GM18519 (cell line): ENCODE results near the gene NAT16.

ENCODE experiments used
- ATAC-seq: cut with Tn5 transposase; IDR thresholded peaks from one replicate; pipeline ENCODE4 v1.9.1; 2021; ENCODE audit warnings: mild to moderate bottlenecking, moderate library complexity; ENCODE audit not compliant: unreplicated experiment, low FRiP score

The NAT16 gene

DNA sequence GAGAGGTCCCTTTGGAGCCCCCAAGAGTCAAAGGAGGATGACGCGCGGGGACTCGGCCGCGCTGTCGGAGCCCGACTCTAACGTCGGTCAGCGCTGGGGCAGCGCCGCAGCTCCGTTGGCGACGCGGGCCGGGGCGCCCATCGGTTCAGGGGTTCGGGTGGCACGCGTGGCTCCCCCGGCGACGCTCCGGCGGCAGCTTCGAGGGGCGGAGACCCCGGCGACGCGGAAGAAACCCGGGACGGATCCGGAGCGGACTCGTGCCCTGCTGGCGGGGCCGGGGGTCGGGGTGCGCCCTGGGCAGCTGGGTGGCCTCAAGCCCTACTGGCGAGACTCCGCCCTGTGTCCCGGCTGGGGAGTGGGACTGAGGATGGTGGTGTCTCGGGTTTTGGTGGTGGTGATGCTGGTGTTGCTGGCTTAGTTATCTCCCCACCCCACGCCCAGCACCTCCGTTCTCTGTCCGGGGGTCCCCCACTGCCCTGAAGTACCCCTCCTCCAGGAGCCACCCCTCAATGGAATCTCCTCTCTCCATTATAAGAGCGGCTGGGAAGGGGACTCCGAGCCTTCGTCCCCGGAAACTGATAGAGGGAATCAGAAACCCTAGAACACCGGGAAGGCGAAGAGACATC lies at the start of gene NAT16:
Gene NAT16, minus strand, starts transcription at position 164 of the 626 bp plus-strand sequence. CDS start 5,486 bp downstream, outside the sequence.
- ATAC-seq = no peak

GRCh38 chr7:101226721-101227120 lies 46.6 kb upstream of the NAT16 start:
- no peak for ATAC-seq

DNA sequence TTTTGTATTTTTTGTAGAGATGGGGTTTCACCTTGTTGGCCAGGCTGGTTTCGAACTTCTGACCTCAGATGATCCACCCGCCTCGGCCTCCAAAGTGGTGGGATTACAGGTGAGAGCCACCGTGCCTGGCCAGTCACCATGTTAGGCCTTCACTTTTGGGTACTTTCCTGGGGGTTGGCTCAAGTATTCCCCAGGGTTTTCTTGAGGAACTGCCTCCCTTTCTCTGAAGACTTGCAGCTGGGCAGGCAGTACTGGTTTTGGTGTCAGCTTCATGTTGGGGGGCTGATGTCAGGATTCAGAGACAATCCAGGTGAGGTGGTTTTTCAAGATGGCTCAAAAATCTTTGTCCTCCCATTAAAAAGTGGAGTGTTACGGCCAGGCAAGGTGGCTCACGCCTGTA lies 45.6 kb upstream of the NAT16 start:
- no peak for ATAC-seq

DNA sequence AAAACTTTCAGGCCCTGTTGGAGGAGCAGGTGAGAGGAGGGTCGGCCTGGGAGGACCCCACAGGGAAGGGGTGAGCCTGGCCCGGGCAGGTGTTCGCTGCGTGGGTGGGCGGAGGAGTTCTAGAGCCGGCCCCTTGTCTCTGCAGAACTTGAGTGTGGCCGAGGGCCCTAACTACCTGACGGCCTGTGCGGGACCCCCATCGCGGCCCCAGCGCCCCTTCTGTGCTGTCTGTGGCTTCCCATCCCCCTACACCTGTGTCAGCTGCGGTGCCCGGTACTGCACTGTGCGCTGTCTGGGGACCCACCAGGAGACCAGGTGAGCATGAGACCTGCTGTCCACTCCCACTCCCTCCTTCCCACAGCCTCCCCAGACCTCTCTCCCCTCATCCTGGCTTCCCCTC lies 43.4 kb upstream of the NAT16 start:
- no peak for ATAC-seq

DNA sequence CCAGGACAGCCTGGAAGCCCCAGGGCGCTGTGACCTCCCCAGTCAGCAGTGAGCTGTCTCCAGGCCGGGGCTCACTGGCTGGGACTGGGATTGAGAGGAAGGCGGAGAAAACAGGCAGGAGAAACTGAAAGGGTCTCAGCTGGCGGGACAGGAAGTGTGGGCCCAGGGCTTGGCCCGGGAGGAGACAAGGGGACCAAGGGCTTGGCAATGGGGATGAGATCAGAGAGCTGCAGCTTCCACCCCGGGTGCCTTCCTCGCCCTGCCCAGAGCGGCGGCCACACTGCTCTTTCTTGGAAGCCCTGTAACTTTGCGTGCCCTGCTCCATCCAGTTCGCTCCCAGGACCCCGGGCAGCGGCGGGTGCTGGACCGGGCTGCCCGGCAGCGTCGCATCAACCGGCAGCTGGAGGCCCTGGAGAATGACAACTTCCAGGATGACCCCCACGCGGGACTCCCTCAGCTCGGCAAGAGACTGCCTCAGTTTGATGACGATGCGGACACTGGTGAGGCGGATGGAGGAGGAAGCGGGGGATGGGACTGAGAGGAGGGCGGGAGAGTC lies 42.3 kb upstream of the NAT16 start:
- no peak for ATAC-seq

GRCh38 chr7:101220295-101220694 lies 40.2 kb upstream of the NAT16 start:
- no peak for ATAC-seq

GRCh38 chr7:101218236-101219125 lies 38.4 kb upstream of the NAT16 start:
- no peak for ATAC-seq

GRCh38 chr7:101217388-101218235 lies 37.5 kb upstream of the NAT16 start, which contains the start of the genes PLOD3 and ZNHIT1:
Gene PLOD3 (minus strand): TSS chr7:101217581. CDS start chr7:101217274, 307 bp downstream.
Gene ZNHIT1 (plus strand): TSS chr7:101218165. CDS start chr7:101218196, 31 bp downstream.
- peak; percentile 57 for ATAC-seq

GRCh38 chr7:101216860-101217387 lies 36.8 kb upstream of the NAT16 start:
- ATAC-seq = peak; percentile 9

- ATAC-seq = no peak
Measured at GRCh38 chr7:101216001-101216859, 36.1 kb upstream of the NAT16 start.

DNA sequence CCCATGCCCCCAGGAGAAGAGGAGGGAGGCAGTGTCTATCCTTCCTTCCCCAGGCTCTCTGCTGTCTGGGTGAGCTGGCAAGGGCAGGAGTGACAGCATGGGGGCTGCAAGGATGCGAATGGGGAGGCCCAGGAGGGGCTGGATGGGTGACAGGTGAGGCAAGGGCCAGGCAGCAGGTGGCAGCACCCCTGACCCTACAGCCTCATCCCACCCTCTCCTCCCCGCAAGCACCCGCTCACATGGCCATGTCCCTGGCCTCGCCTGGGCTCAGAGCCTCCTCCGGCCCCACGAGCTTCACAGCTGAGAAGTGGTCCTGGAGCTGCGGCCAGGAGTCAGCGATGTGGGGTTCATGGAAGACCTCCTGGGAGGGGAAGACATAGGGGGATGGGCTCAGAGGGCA lies 31.9 kb upstream of the NAT16 start:
- no peak for ATAC-seq

GRCh38 chr7:101211501-101211900 lies 31.4 kb upstream of the NAT16 start:
- ATAC-seq = no peak

GRCh38 chr7:101210143-101210542 lies 30.1 kb upstream of the NAT16 start:
- no peak for ATAC-seq

DNA sequence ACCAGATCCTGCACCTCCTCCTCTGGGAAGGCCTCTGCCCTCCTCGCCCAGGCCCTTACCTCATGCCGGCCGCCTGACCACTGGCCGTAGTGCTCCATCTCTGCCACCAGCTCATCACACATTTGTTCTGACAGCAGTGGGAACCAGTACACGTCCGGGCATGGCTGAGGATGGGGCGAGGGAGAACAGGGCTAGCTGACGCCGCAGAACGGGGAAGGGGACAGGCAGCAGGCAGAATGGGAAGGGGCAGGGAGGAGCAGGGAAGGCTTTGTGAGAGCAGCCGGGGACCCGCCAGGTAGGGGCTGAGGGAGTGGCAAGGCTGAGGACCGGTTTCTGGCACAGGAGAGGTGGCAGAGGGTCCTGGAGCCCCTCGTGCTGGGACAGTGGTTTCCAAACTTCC lies 28.7 kb upstream of the NAT16 start:
- no peak for ATAC-seq

GRCh38 chr7:101207459-101207858 lies 27.4 kb upstream of the NAT16 start:
- no peak for ATAC-seq

DNA sequence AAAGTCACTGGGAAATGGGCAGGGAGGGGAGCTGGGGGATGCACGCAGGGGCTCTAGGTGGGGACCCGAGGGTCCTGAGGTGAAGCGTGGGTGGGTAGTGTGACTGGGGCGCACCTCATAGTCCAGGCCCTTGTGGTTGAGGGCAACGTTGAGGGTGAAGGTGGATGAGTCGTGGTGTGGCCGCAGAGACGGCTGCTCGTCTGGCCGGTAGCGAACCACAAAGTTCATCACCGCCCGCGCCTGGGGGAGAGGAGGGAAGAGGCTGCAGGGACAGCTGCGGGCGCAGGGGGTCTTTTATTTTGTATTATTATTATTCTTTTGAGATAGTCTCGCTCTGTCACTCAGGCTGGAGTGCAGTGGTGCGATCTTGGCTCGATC lies 26.6 kb upstream of the NAT16 start:
- ATAC-seq = no peak

DNA sequence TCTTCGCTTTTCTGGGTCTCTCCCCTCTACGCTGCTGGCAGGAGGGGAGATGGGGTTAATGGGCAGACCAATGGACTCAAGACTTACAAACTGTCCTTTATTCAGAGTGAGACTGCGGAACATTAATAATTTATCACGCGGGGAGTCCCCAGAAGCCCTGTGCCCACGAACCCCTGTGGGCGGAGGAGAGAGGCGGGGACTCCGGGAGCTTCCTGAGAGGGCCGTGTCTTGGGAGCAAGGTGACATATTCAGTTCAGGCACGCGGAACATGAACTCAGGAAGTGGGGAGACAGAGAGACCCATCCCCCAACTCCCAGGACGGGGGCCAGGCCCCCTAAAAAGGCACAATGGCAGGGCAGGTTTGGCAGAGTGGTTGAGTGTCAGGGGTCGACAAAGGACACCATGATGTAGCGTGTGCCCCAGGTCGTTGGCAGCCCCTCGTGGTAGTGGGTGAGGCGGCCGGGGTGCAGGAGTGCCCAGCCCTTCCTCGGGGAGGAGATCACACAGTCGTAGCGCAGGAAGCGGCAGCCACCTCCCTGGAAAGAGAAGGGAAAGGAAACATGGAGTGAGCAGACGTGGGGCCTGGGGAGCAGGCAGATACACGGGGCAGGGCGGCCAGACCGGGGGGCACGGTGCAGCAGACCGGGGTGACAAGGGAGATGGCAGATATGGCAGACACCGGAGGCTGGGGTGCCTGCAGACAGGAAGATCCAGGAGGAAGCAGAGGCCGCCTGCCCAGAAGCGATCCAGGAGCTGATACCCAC lies 26.0 kb upstream of the NAT16 start:
- no peak for ATAC-seq
